Upper lobe of left lung (tissue), 4 donors: ENCODE measurements around the gene DAPK2.

Experiments
- EP300 ChIP-seq, 4 donors: sonication (generic); formaldehyde crosslinking; IDR thresholded peaks; one replicate each; pipeline ENCODE4 v1.5.1; 2017; ENCODE audit warnings: antibody characterized with exemption in 4 of 4, control low read depth in 2 of 4
- TF ChIP-seq, protein P1 (sequence below), 6 experiments: fragments of 450-650 bp in 4 of 6; fragments of 200-600 bp in 2 of 6; sonication (generic) in 2 of 6; IDR thresholded peaks; one replicate each; pipeline ENCODE4 v1.5.1; 2016 to 2019; ENCODE audit warnings: antibody characterized with exemption in 6 of 6

- TF ChIP-seq, protein P1, sequence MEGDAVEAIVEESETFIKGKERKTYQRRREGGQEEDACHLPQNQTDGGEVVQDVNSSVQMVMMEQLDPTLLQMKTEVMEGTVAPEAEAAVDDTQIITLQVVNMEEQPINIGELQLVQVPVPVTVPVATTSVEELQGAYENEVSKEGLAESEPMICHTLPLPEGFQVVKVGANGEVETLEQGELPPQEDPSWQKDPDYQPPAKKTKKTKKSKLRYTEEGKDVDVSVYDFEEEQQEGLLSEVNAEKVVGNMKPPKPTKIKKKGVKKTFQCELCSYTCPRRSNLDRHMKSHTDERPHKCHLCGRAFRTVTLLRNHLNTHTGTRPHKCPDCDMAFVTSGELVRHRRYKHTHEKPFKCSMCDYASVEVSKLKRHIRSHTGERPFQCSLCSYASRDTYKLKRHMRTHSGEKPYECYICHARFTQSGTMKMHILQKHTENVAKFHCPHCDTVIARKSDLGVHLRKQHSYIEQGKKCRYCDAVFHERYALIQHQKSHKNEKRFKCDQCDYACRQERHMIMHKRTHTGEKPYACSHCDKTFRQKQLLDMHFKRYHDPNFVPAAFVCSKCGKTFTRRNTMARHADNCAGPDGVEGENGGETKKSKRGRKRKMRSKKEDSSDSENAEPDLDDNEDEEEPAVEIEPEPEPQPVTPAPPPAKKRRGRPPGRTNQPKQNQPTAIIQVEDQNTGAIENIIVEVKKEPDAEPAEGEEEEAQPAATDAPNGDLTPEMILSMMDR (IDR thresholded peaks at IDR 0.05), result no peak
- no peak for TF ChIP-seq EP300 (IDR thresholded peaks at IDR 0.05)
Observed at GRCh38 chr15:64051093-64051402, 4.8 kb upstream of the DAPK2 start.
